GM19463 (cell line): ENCODE data around the gene HMGA1.

Source experiments
- ATAC-seq: cut with Tn5 transposase; IDR thresholded peaks from one replicate; pipeline ENCODE4 v1.9.1; 2021; ENCODE audit warnings: mild to moderate bottlenecking, moderate library complexity; ENCODE audit not compliant: unreplicated experiment

Gene HMGA1

GRCh38 chr6:34223956-34224940, 12.4 kb upstream of the HMGA1 start:
- peak; percentile 92 for ATAC-seq

GRCh38 chr6:34225551-34225950, 11.1 kb upstream of the HMGA1 start:
- ATAC-seq = no peak

GRCh38 chr6:34226066-34226465, 10.6 kb upstream of the HMGA1 start:
- ATAC-seq = no peak

GRCh38 chr6:34226731-34227586, 9.7 kb upstream of the HMGA1 start:
- no peak for ATAC-seq

GRCh38 chr6:34227761-34228421, 8.8 kb upstream of the HMGA1 start:
- ATAC-seq = no peak

- ATAC-seq = no peak
Measured at GRCh38 chr6:34229877-34230276, 6.8 kb upstream of the HMGA1 start.

GRCh38 chr6:34230653-34231371, 5.9 kb upstream of the HMGA1 start:
- ATAC-seq = no peak

GRCh38 chr6:34231566-34232336, 4.9 kb upstream of the HMGA1 start:
- no peak for ATAC-seq

GRCh38 chr6:34232901-34233300, 3.8 kb upstream of the HMGA1 start:
- ATAC-seq = no peak

- ATAC-seq = no peak
Measured at GRCh38 chr6:34233867-34234266, 2.8 kb upstream of the HMGA1 start.

GRCh38 chr6:34234667-34235306, 1.9 kb upstream of the HMGA1 start:
- ATAC-seq = no peak

GRCh38 chr6:34235307-34236130, 1.2 kb upstream of the HMGA1 start:
- no peak for ATAC-seq

GRCh38 chr6:34236131-34236442, 586 bp upstream of the HMGA1 start:
- peak; percentile 3 for ATAC-seq

- ATAC-seq = peak; percentile 14
Measured at GRCh38 chr6:34237316-34237721, 646 bp downstream of the HMGA1 start.

- ATAC-seq = no peak
Measured at GRCh38 chr6:34237722-34238584, 1.3 kb downstream of the HMGA1 start.

GRCh38 chr6:34238585-34239499, 2.2 kb downstream of the HMGA1 start:
- no peak for ATAC-seq

- no peak for ATAC-seq
Measured at GRCh38 chr6:34239500-34239825, 2.8 kb downstream of the HMGA1 start.
